ENCODE results near the gene TTC5. TPM values are rescaled to one million over a fixed set of nuclear protein-coding genes. Genes with fewer than 3 reads are reported as not detected.
"Not testable (repeated sequence)": the region's sequence is repeated elsewhere in the genome, so short reads cannot be mapped to it uniquely, and the experiment has no call there.

The TTC5 gene
- total RNA-seq, 4 donors from 2014 or later = 13.3 to 23.3 (median 14.6) TPM

- Histone ChIP-seq H3K4me1 (peaks cover 15% of the 10 kb centered on the region), H3K36me3 (peaks cover 47% of the 10 kb centered on the region), H3K27me3 (no peaks in the 10 kb centered on the region), H3K27ac (no peak overlapping the region), H3K9me3 (no peaks in the 10 kb centered on the region), H3K4me3 (no peak overlapping the region)
- TF ChIP-seq CTCF (IDR thresholded peaks at IDR 0.05) (no peak), POLR2A (IDR thresholded peaks at IDR 0.05) (no peak), EP300 (IDR thresholded peaks at IDR 0.05) (no peak), POLR2AphosphoS5 (IDR thresholded peaks at IDR 0.05) (no peak)
- no peak for DNase-seq (ENCODE audit: low spot score in 2 of 2)
- 93% methylated on average over 1 of the region's 1 CpG for whole genome bisulfite sequencing
These were observed 39.6 kb upstream of the TTC5 start for GRCh38 chr14:20345366-20345765.

GRCh38 chr14:20343862-20344220 is 38.1 kb upstream of the TTC5 start:
- no peaks in the 10 kb centered on the region for H3K9me3 ChIP-seq
- H3K4me1 ChIP-seq = peaks cover 15% of the 10 kb centered on the region
- H3K27ac ChIP-seq = peak overlapping the region; percentile 87
- H3K4me3 ChIP-seq = peak overlapping the region; percentile 65
- WGBS = 0% methylated on average over 3 of the region's 3 CpGs
- DNase-seq (ENCODE audit: low spot score in 2 of 2) = no peak
- TF ChIP-seq CTCF (IDR thresholded peaks at IDR 0.05) (no peak), POLR2AphosphoS5 (IDR thresholded peaks at IDR 0.05) (no peak), EP300 (IDR thresholded peaks at IDR 0.05) (no peak), POLR2A (IDR thresholded peaks at IDR 0.05) (no peak)
- no peaks in the 10 kb centered on the region for H3K27me3 ChIP-seq
- peaks cover 33% of the 10 kb centered on the region for H3K36me3 ChIP-seq

GRCh38 chr14:20343092-20343861 is 37.5 kb upstream of the TTC5 start, which contains the start of gene PARP2:
PARP2 (plus strand) TSS chr14:20343635; CDS start chr14:20343642, 7 bp downstream.
- Histone ChIP-seq H3K27me3 (no peaks in the 10 kb centered on the region), H3K27ac (peak within 1 kb of the TSS; percentile 87), H3K36me3 (peaks cover 28% of the 10 kb centered on the region), H3K9me3 (no peaks in the 10 kb centered on the region), H3K4me1 (peaks cover 15% of the 10 kb centered on the region), H3K4me3 (peak within 1 kb of the TSS; percentile 65)
- under 1% methylated on average over 25 of the region's 50 CpGs for WGBS
- DNase-seq (ENCODE audit: low spot score in 2 of 2) = peak; percentile 98
- TF ChIP-seq POLR2AphosphoS5 (IDR thresholded peaks at IDR 0.05) (peak; percentile 4 to 97 (median 60)), CTCF (IDR thresholded peaks at IDR 0.05) (no peak), POLR2A (IDR thresholded peaks at IDR 0.05) (peak; percentile 24 to 72), EP300 (IDR thresholded peaks at IDR 0.05) (no peak)

- TF ChIP-seq POLR2A (IDR thresholded peaks at IDR 0.05) (no peak), CTCF (IDR thresholded peaks at IDR 0.05) (no peak), EP300 (IDR thresholded peaks at IDR 0.05) (no peak), POLR2AphosphoS5 (IDR thresholded peaks at IDR 0.05) (no peak)
- no peaks in the 10 kb centered on the region for H3K27me3 ChIP-seq
- peaks cover 15% of the 10 kb centered on the region for H3K4me1 ChIP-seq
- DNase-seq (ENCODE audit: low spot score in 2 of 2) = no peak
- H3K9me3 ChIP-seq = no peaks in the 10 kb centered on the region
- no peak overlapping the region for H3K27ac ChIP-seq
- H3K36me3 ChIP-seq = peaks cover 14% of the 10 kb centered on the region
- peak overlapping the region; percentile 65 for H3K4me3 ChIP-seq
- WGBS = 48% methylated on average over 2 of the region's 2 CpGs
These were observed 35.9 kb upstream of the TTC5 start for GRCh38 chr14:20341646-20342045.

- not testable (repeated sequence) for H3K27me3 ChIP-seq; H3K4me3 ChIP-seq; H3K36me3 ChIP-seq; H3K9me3 ChIP-seq; DNase-seq (ENCODE audit: low spot score in 2 of 2); H3K27ac ChIP-seq
- 96% methylated on average over 4 of the region's 4 CpGs for WGBS
- H3K4me1 ChIP-seq = peaks cover 15% of the 10 kb centered on the region
These were observed 35.3 kb upstream of the TTC5 start for GRCh38 chr14:20341032-20341431.
